Chondrocyte (in vitro differentiated cells): ENCODE data around the gene ATP8B4. TPM values are rescaled to one million over a fixed set of nuclear protein-coding genes. Genes with fewer than 3 reads are reported as not detected.

ENCODE experiments used
- DNase-seq: peaks from one replicate; pipeline ENCODE4 v3.0.0; 2021; ENCODE audit warnings: mixed read lengths, low spot score
- H3K27ac Mint-ChIP-seq: one replicate; pipeline ENCODE4 v1.8.0; 2021; ENCODE audit warnings: mild to moderate bottlenecking, moderate library complexity, mixed read lengths; ENCODE audit not compliant: unreplicated experiment
- H3K27me3 Mint-ChIP-seq: 2 replicates; pipeline ENCODE4 v1.8.0; 2021; ENCODE audit warnings: low read depth, mixed read lengths
- H3K36me3 Mint-ChIP-seq: 2 replicates; pipeline ENCODE4 v1.8.0; 2021; ENCODE audit warnings: low read depth, mixed read lengths
- H3K4me1 Mint-ChIP-seq: 2 replicates; pipeline ENCODE4 v1.8.0; 2021; ENCODE audit warnings: low read depth, mild to moderate bottlenecking, mixed read lengths
- H3K4me3 Mint-ChIP-seq: one replicate; pipeline ENCODE4 v1.8.0; 2021; ENCODE audit warnings: mild to moderate bottlenecking, moderate library complexity, mixed read lengths; ENCODE audit not compliant: unreplicated experiment
- H3K9me3 Mint-ChIP-seq: 2 replicates; pipeline ENCODE4 v1.8.0; 2021; ENCODE audit warnings: low read depth, mixed read lengths
- total RNA-seq: library from RNA; stranded (reverse); gene quantifications from 3 replicates; pipeline ENCODE4 v1.2.1, GENCODE V29; 2021
- TF ChIP-seq, protein P1 (sequence below): fragments of 200-600 bp; sonication (generic); IDR thresholded peaks from 2 replicates; pipeline ENCODE4 v1.5.0; 2021; ENCODE audit warnings: antibody characterized with exemption, mild to moderate bottlenecking, moderate library complexity

Gene ATP8B4
- total RNA-seq, 1 donor from 2014 or later: not detected

DNA sequence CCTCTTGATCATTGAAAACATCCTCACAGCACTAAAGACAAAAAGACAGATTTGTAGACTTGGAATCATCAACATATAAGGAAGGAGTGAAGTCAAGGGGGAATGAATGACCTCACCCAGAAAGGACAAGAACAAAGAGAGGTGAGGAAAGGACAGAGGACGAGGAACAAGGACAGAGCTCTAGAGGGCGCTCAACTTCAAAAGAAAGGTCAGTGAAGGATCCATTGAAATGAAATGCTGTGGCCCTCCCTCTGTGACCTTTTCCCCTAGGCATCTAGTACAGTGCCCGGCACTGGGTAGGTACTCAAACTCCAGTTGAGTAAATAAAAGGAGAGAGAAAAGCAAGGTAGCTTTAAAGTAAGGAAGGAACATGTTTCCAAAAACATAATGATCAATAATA is 2.6 kb downstream of the ATP8B4 start:
- peaks cover 15% of the 10 kb centered on the region for H3K27me3 Mint-ChIP-seq
- DNase-seq: no peak
- no peak overlapping the region for H3K27ac Mint-ChIP-seq
- TF ChIP-seq, protein P1, sequence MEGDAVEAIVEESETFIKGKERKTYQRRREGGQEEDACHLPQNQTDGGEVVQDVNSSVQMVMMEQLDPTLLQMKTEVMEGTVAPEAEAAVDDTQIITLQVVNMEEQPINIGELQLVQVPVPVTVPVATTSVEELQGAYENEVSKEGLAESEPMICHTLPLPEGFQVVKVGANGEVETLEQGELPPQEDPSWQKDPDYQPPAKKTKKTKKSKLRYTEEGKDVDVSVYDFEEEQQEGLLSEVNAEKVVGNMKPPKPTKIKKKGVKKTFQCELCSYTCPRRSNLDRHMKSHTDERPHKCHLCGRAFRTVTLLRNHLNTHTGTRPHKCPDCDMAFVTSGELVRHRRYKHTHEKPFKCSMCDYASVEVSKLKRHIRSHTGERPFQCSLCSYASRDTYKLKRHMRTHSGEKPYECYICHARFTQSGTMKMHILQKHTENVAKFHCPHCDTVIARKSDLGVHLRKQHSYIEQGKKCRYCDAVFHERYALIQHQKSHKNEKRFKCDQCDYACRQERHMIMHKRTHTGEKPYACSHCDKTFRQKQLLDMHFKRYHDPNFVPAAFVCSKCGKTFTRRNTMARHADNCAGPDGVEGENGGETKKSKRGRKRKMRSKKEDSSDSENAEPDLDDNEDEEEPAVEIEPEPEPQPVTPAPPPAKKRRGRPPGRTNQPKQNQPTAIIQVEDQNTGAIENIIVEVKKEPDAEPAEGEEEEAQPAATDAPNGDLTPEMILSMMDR: peak; percentile 36
- H3K9me3 Mint-ChIP-seq: no peaks in the 10 kb centered on the region
- no peaks in the 10 kb centered on the region for H3K4me1 Mint-ChIP-seq
- no peak overlapping the region for H3K4me3 Mint-ChIP-seq
- no peaks in the 10 kb centered on the region for H3K36me3 Mint-ChIP-seq

DNA sequence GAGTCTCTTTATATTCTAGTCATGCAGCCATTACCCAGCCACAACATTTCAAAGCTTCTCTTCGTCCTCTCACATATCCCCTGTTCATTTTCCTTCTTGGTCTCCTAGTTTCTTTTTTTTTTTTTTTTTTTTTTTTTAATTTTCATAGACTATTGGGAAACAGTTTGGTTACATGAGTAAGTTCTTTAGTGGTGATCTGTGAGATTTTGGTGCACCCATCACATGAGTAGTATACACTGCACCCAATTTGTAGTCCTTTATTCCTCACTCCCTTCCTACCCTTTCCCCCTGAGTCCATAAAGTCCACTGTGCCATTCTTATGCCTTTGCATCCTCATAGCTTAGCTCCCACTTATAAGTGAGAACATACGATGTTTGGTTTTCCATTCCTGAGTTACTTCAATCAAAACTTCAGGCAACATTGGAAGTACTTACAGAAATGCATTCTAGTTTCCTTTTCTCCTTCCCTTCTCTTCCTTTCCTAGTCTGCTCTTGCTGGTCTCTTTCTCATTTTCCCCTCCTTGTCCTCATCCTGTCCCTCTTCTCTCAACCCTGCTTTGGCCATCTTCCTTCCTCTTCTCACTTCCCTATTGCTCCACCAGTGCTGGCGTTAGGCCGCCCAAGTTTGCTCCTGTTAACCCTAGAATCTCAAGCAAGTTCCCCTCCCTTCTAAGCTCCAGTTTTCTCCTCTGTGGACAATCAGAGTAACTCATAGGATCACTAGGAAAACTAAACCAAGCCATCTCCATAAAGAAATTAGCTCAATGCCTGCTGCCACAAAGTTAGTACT is 4.8 kb downstream of the ATP8B4 start:
- peaks cover 15% of the 10 kb centered on the region for H3K27me3 Mint-ChIP-seq

DNA sequence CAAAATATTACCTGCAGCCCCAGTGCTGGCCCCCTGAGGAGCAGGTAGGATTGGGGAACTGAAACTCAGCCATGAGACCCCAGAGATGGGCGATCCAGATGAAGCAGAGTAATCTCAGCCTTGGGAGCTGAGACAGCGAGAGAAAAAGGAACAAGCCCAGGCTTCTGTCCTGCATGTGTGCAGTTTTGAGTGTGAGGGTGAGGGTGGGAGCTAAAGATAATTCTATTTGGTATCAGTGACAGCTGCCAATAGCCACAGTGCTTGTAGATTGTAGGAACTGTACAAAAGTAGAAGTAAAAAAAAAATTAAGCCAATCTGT is 5.9 kb downstream of the ATP8B4 start:
- Mint-ChIP-seq H3K9me3 (no peaks in the 10 kb centered on the region), H3K36me3 (no peaks in the 10 kb centered on the region), H3K4me1 (peaks cover 8% of the 10 kb centered on the region), H3K27ac (no peak overlapping the region), H3K27me3 (peaks cover 14% of the 10 kb centered on the region), H3K4me3 (no peak overlapping the region)
- no peak for DNase-seq
- TF ChIP-seq, protein P1: no peak

More for the DNA sequence above, 4.8 kb downstream of the ATP8B4 start:
- Mint-ChIP-seq H3K27ac (no peak overlapping the region), H3K4me1 (peaks cover 4% of the 10 kb centered on the region), H3K9me3 (no peaks in the 10 kb centered on the region), H3K4me3 (no peak overlapping the region), H3K36me3 (no peaks in the 10 kb centered on the region)
- DNase-seq: no peak
- TF ChIP-seq, protein P1: no peak

DNA sequence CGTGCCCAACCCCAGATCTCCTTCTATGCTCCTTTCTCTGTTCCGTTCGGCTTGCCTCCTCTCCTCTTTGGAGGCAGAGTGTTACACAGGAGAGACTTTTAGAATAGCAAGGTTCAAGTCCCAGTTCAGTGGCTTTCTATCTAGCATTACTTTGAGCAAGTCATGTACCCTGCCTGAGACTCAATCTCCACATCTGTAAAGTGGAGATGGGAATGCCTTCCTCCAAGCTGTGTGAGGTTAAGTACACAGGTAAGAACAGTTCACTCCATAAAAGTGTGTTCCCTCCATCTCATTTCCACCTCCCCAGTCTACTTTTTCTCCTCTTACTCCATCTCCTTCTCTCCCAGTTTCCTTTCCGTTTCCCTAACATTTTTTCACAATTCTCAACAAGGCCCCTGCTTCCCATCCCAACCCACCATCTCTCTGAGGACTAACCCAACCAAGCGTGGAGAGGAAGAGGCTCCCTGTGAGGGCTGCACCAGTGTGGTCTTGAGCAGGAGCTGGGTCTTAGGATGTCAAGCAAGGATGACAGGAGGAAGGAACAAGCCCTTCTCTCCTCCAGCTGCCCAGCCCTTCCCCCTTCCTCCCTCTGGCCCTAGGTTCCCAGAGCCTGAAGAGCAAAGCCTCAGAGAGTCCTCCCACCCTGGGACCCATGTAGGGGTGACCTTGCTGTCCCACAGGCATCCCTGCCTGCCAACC is 6.4 kb downstream of the ATP8B4 start:
- H3K4me1 Mint-ChIP-seq: peaks cover 8% of the 10 kb centered on the region
- DNase-seq: no peak
- no peak overlapping the region for H3K4me3 Mint-ChIP-seq
- TF ChIP-seq, protein P1: no peak
- no peaks in the 10 kb centered on the region for H3K36me3 Mint-ChIP-seq
- H3K9me3 Mint-ChIP-seq: no peaks in the 10 kb centered on the region
- H3K27ac Mint-ChIP-seq: no peak overlapping the region
- peaks cover 15% of the 10 kb centered on the region for H3K27me3 Mint-ChIP-seq

DNA sequence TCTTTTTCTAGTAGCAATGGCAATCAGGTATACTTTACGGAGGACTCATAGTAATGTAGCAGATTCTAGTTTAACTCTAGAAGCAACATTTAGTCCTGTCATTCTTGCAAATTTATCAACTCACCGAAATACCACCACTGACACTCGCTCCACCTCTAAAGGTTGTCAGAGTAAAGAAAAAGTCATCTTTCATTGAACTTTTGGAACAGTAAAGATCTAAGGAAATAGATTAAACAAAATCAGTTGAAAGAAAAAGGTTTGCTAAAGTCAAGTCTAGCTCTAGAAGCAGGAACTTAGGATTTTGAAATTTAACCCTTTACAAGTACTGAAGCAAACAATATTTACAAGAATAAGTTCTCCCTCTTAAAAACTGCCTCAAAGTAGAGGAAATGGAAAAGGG is 8.7 kb downstream of the ATP8B4 start:
- Mint-ChIP-seq H3K27me3 (peaks cover 17% of the 10 kb centered on the region), H3K9me3 (no peaks in the 10 kb centered on the region), H3K4me3 (no peak overlapping the region), H3K27ac (no peak overlapping the region), H3K36me3 (no peaks in the 10 kb centered on the region), H3K4me1 (peaks cover 8% of the 10 kb centered on the region)
- no peak for DNase-seq
- TF ChIP-seq, protein P1: no peak
